A549 (cell line): ENCODE data around the gene SDF4. TPM values are rescaled to one million over a fixed set of nuclear protein-coding genes. Genes with fewer than 3 reads are reported as not detected.

Source experiments
- ATAC-seq, 2 experiments: fragments of 200-7000 bp in 1 of 2; fragments of >200 bp in 1 of 2; cut with Nextera tagmentation in 1 of 2; cut with Tn5 transposase in 1 of 2; 3 replicates each; pipeline versions ENCODE4 v1.8.0 to v1.9.1; 2018 to 2020; ENCODE audit warnings: mild to moderate bottlenecking in 1 of 2, moderate library complexity in 1 of 2
- CTCF ChIA-PET: fragments of 300-600 bp; sonication (Branson Sonifier 250); formaldehyde crosslinking; extraction: SDS; loops from one replicate; lab custom pipeline; 2021; ENCODE audit warnings: antibody characterized with exemption, inconsistent platforms; lab: Yijun Ruan, JAX
- POLR2A ChIA-PET: fragments of 350-600 bp; formaldehyde crosslinking; extraction: SDS; loops from one replicate; lab custom pipeline; 2021; ENCODE audit warnings: antibody characterized with exemption, inconsistent platforms; lab: Yijun Ruan, JAX
- DNase-seq, 2 experiments: peaks; one replicate each; pipeline versions ENCODE4 v3.0.0 to v3.0.0-alpha.2; 2011 to 2016; ENCODE audit warnings: low read depth in 1 of 2, low spot score in 1 of 2
- FAIRE-seq: peaks from 2 replicates; lab custom pipeline; 2011; peaks lifted over from hg19 to GRCh38; lab: Jason Lieb, UNC
- H3K27ac ChIP-seq, 2 experiments: fragments of >200 bp; sonication (Bioruptor Twin); formaldehyde crosslinking; 3 replicates each; pipeline ENCODE4 v1.5.1; 2016 to 2017
- H3K4me1 ChIP-seq: fragments of >200 bp; sonication (Bioruptor Twin); formaldehyde crosslinking; 3 replicates; pipeline ENCODE4 v1.6.1; 2016
- H3K4me2 ChIP-seq: fragments of >200 bp; sonication (Bioruptor Twin); formaldehyde crosslinking; 3 replicates; pipeline ENCODE4 v1.6.1; 2016
- H3K4me3 ChIP-seq: fragments of >200 bp; sonication (Bioruptor Twin); formaldehyde crosslinking; 3 replicates; pipeline ENCODE4 v1.5.1; 2016
- H3K9me3 ChIP-seq: fragments of >200 bp; sonication (Bioruptor Twin); formaldehyde crosslinking; 3 replicates; pipeline ENCODE4 v1.6.1; 2016
- BHLHE40 ChIP-seq: IDR thresholded peaks from 2 replicates; pipeline ENCODE4 v1.6.1; 2012; ENCODE audit warnings: low read depth, low read length, inconsistent platforms
- HOXA7 ChIP-seq: fragments of 250-450 bp; sonication (Bioruptor Pico); IDR thresholded peaks from 2 replicates; pipeline ENCODE4 v1.5.0; 2020; ENCODE audit warnings: mild to moderate bottlenecking, moderate library complexity
- HOXB5 ChIP-seq: fragments of 250-450 bp; sonication (Bioruptor Pico); IDR thresholded peaks from 2 replicates; pipeline ENCODE4 v1.5.0; 2020; ENCODE audit warnings: mild to moderate bottlenecking, moderate library complexity
- JUN ChIP-seq, 2 experiments: fragments of >200 bp; sonication (Bioruptor Twin); formaldehyde crosslinking; IDR thresholded peaks; 2 replicates in 1 of 2; 3 replicates in 1 of 2; pipeline ENCODE4 v1.6.1; 2016 to 2017
- KDM1A ChIP-seq: fragments of 200-600 bp; sonication (generic); IDR thresholded peaks from 2 replicates; pipeline ENCODE4 v1.6.1; 2016; ENCODE audit warnings: low read depth, mild to moderate bottlenecking
- NFE2L2 ChIP-seq: fragments of 150-350 bp; conservative IDR thresholded peaks from 2 replicates; pipeline ENCODE4 v1.6.1; 2014; ENCODE audit warnings: low read length
- NPAS2 ChIP-seq: fragments of 250-450 bp; sonication (Bioruptor Pico); IDR thresholded peaks from 2 replicates; pipeline ENCODE4 v1.8.0; 2022; ENCODE audit warnings: mild to moderate bottlenecking, moderate library complexity, borderline replicate concordance
- PHF8 ChIP-seq: fragments of 200-600 bp; sonication (generic); IDR thresholded peaks from 2 replicates; pipeline ENCODE4 v1.6.1; 2016; ENCODE audit warnings: low read depth, mild to moderate bottlenecking, antibody characterized with exemption, moderate library complexity, borderline replicate concordance
- RAD21 ChIP-seq, 2 experiments: fragments of >200 bp in 1 of 2; sonication (Bioruptor Twin) in 1 of 2; formaldehyde crosslinking in 1 of 2; IDR thresholded peaks in 1 of 2; conservative IDR thresholded peaks in 1 of 2; 2 replicates in 1 of 2; 3 replicates in 1 of 2; pipeline ENCODE4 v1.6.1; 2012 to 2018; ENCODE audit warnings: inconsistent platforms in 1 of 2
- RCOR1 ChIP-seq: fragments of 150-350 bp; IDR thresholded peaks from 2 replicates; pipeline ENCODE4 v1.6.1; 2014; ENCODE audit warnings: antibody characterized with exemption, low read length, low read depth
- RNF2 ChIP-seq: fragments of 200-600 bp; sonication (generic); IDR thresholded peaks from 2 replicates; pipeline ENCODE4 v1.6.1; 2016; ENCODE audit warnings: low read depth, mild to moderate bottlenecking, antibody characterized with exemption, moderate library complexity, borderline replicate concordance
- ZFP36 ChIP-seq: fragments of 450-650 bp; IDR thresholded peaks from 2 replicates; pipeline ENCODE4 v1.6.1; 2014; ENCODE audit warnings: borderline replicate concordance; ENCODE audit not compliant: partially characterized antibody
- WGBS: methylation state at CpG from one replicate; pipeline ENCODE4 v1.1.6; 2017; ENCODE audit errors: missing lambda C conversion rate; 5-methylcytosine and 5-hydroxymethylcytosine counted together
- polyA plus RNA-seq, 4 experiments: library from polyadenylated mRNA; depleted of rRNA in 3 of 4; stranded (reverse); fragments of >200 nt; fragmentation: RNase III in 1 of 4; extraction: RNeasy Plus Mini Kit Qiagen cat#74134 plus additional on column Dnase treatment in 1 of 4; gene quantifications; 2 replicates in 3 of 4; 3 replicates in 1 of 4; pipeline ENCODE4 v1.2.3, GENCODE V29; 2011 to 2017
- TF ChIP-seq, protein P1 (sequence below): fragments of 200-600 bp; sonication (generic); IDR thresholded peaks from 2 replicates; pipeline ENCODE4 v1.6.1; 2016; ENCODE audit warnings: antibody characterized with exemption, mild to moderate bottlenecking, moderate library complexity
- TF ChIP-seq, protein P2 (sequence below): fragments of 250-450 bp; sonication (Bioruptor Pico); IDR thresholded peaks from 2 replicates; pipeline ENCODE4 v1.5.0; 2020; ENCODE audit warnings: low read depth, mild to moderate bottlenecking, moderate library complexity

SDF4 gene
- polyA plus RNA-seq, 2 of the 4 experiments (the other 2 are of a cell fraction), result 58.3 to 97.4 TPM

- TF ChIP-seq, protein P1, sequence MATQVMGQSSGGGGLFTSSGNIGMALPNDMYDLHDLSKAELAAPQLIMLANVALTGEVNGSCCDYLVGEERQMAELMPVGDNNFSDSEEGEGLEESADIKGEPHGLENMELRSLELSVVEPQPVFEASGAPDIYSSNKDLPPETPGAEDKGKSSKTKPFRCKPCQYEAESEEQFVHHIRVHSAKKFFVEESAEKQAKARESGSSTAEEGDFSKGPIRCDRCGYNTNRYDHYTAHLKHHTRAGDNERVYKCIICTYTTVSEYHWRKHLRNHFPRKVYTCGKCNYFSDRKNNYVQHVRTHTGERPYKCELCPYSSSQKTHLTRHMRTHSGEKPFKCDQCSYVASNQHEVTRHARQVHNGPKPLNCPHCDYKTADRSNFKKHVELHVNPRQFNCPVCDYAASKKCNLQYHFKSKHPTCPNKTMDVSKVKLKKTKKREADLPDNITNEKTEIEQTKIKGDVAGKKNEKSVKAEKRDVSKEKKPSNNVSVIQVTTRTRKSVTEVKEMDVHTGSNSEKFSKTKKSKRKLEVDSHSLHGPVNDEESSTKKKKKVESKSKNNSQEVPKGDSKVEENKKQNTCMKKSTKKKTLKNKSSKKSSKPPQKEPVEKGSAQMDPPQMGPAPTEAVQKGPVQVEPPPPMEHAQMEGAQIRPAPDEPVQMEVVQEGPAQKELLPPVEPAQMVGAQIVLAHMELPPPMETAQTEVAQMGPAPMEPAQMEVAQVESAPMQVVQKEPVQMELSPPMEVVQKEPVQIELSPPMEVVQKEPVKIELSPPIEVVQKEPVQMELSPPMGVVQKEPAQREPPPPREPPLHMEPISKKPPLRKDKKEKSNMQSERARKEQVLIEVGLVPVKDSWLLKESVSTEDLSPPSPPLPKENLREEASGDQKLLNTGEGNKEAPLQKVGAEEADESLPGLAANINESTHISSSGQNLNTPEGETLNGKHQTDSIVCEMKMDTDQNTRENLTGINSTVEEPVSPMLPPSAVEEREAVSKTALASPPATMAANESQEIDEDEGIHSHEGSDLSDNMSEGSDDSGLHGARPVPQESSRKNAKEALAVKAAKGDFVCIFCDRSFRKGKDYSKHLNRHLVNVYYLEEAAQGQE, result no peak
These were observed 28.3 kb upstream of the SDF4 start (continued) for GRCh38 chr1:1259951-1260600.

- no peaks in the 10 kb centered on the region for H3K9me3 ChIP-seq
- H3K4me3 ChIP-seq, result no peak overlapping the region
- DNase-seq, result no peak
- TF ChIP-seq ZFP36 (no peak), PHF8 (no peak), RAD21 (conservative IDR thresholded peaks at IDR 0.05 in 1 of 2, IDR thresholded peaks at IDR 0.05 in 1 of 2) (no peak), NFE2L2 (no peak), NPAS2 (no peak), RNF2 (no peak), RCOR1 (no peak), JUN (IDR thresholded peaks at IDR 0.05) (no peak), KDM1A (no peak)
- TF ChIP-seq, protein P2, sequence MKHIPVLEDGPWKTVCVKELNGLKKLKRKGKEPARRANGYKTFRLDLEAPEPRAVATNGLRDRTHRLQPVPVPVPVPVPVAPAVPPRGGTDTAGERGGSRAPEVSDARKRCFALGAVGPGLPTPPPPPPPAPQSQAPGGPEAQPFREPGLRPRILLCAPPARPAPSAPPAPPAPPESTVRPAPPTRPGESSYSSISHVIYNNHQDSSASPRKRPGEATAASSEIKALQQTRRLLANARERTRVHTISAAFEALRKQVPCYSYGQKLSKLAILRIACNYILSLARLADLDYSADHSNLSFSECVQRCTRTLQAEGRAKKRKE (CRISPR knock-in tag), result no peak
- TF ChIP-seq, all 56 proteins: peak for 0
- no peak for FAIRE-seq
- ChIA-PET CTCF (interaction anchor here (2.4 kb wide), 1 partner anchor 9 kb away, joined by 9 read pairs; no protein-coding TSS in a partner anchor), POLR2A (no interaction called here)
- 95% methylated on average over 7 of the region's 18 CpGs for WGBS
- H3K4me1 ChIP-seq, result no peaks in the 10 kb centered on the region
- ATAC-seq, result no peak
- H3K27ac ChIP-seq, result no peak overlapping the region
- no peak overlapping the region for H3K4me2 ChIP-seq
These were observed 27.7 kb upstream of the SDF4 start for GRCh38 chr1:1259540-1259939.

- WGBS, result 95% methylated on average over 19 of the region's 22 CpGs
- Histone ChIP-seq H3K9me3 (no peaks in the 10 kb centered on the region), H3K4me2 (no peak overlapping the region), H3K4me1 (no peaks in the 10 kb centered on the region), H3K4me3 (no peak overlapping the region), H3K27ac (no peak overlapping the region)
- ATAC-seq, result no peak
- ChIA-PET POLR2A (no interaction called here), CTCF (no interaction called here)
- no peak for FAIRE-seq
- no peak for DNase-seq
- TF ChIP-seq BHLHE40 (no peak), HOXB5 (no peak), HOXA7 (CRISPR knock-in tag) (no peak)
- TF ChIP-seq, protein P1, result no peak
- TF ChIP-seq, all 56 proteins: peak for 0
These were observed 27.3 kb upstream of the SDF4 start for GRCh38 chr1:1259119-1259488.
